Tibial nerve (tissue), 4 donors: ENCODE results near the gene PRDM11. TPM values are rescaled to one million over a fixed set of nuclear protein-coding genes. Genes with fewer than 3 reads are reported as not detected.

Source experiments
- DNase-seq, 2 donors: peaks; one replicate each; pipeline ENCODE4 v3.0.0-alpha.2; 2019; ENCODE audit warnings: low spot score in 2 of 2
- H3K27ac ChIP-seq, 4 donors: fragments of 200-600 bp; sonication (generic) in 3 of 4; one replicate each; pipeline ENCODE4 v1.5.1; 2017 to 2019; ENCODE audit warnings: mild to moderate bottlenecking in 1 of 4
- H3K27me3 ChIP-seq, 2 donors: fragments of 200-600 bp; sonication (generic) in 1 of 2; one replicate each; pipeline versions ENCODE4 v1.5.1 to v1.6.0; 2017 to 2019
- H3K36me3 ChIP-seq, 3 donors: fragments of 200-600 bp; sonication (generic); one replicate each; pipeline ENCODE4 v1.5.1; 2018 to 2019
- H3K4me1 ChIP-seq, 4 donors: fragments of 200-600 bp; sonication (generic) in 3 of 4; one replicate each; pipeline ENCODE4 v1.5.1; 2017 to 2019
- H3K4me3 ChIP-seq, 4 donors: fragments of 200-600 bp; sonication (generic) in 3 of 4; one replicate each; pipeline ENCODE4 v1.5.1; 2017 to 2019; ENCODE audit warnings: mild to moderate bottlenecking in 1 of 4, moderate library complexity in 1 of 4
- H3K9me3 ChIP-seq, 4 donors: fragments of 200-600 bp; sonication (generic) in 3 of 4; one replicate each; pipeline ENCODE4 v1.5.1; 2017 to 2019
- CTCF ChIP-seq, 5 experiments: fragments of 200-600 bp in 3 of 5; fragments of 450-650 bp in 2 of 5; sonication (generic) in 3 of 5; IDR thresholded peaks; one replicate each; pipeline ENCODE4 v1.5.1; 2016 to 2019; ENCODE audit warnings: antibody characterized with exemption in 5 of 5, mild to moderate bottlenecking in 3 of 5, moderate library complexity in 2 of 5
- EP300 ChIP-seq, 2 donors: sonication (generic); formaldehyde crosslinking; IDR thresholded peaks; one replicate each; pipeline ENCODE4 v1.6.1; 2017; ENCODE audit warnings: antibody characterized with exemption in 2 of 2, mild to moderate bottlenecking in 1 of 2
- POLR2A ChIP-seq, 2 donors: fragments of 450-650 bp; IDR thresholded peaks; one replicate each; pipeline ENCODE4 v1.6.1; 2017; ENCODE audit warnings: antibody characterized with exemption in 2 of 2, mild to moderate bottlenecking in 2 of 2, moderate library complexity in 2 of 2
- whole genome bisulfite sequencing, 2 donors: methylation state at CpG; one replicate each; pipeline ENCODE4 v1.1.5; 2018; 5-methylcytosine and 5-hydroxymethylcytosine counted together
- total RNA-seq, 4 donors: library from RNA; depleted of rRNA; stranded (reverse); fragments of >200 nt; gene quantifications; one replicate each; pipeline ENCODE4 v1.1.0, GENCODE V29; 2016

Gene PRDM11
- total RNA-seq, 4 donors from 2014 or later, result 17.5 to 26.1 (median 25.8) TPM

GRCh38 chr11:45258982-45259530, 112.6 kb downstream of the PRDM11 start:
- Histone ChIP-seq H3K4me1 (no peaks in the 10 kb centered on the region), H3K36me3 (no peaks in the 10 kb centered on the region), H3K9me3 (peaks cover 0 to under 1% (median 0%) of the 10 kb centered on the region in 4 donors), H3K27ac (no peak overlapping the region), H3K27me3 (peaks cover 0 to 11% of the 10 kb centered on the region in 2 donors), H3K4me3 (no peak overlapping the region)
- TF ChIP-seq EP300 (IDR thresholded peaks at IDR 0.05), result no peak
- TF ChIP-seq CTCF (IDR thresholded peaks at IDR 0.05), result no peak
- no peak for TF ChIP-seq POLR2A (IDR thresholded peaks at IDR 0.05)
- DNase-seq, result no peak
- 19 to 20% methylated on average over 4 of the region's 4 CpGs for WGBS, 2 donors

- Histone ChIP-seq H3K36me3 (no peaks in the 10 kb centered on the region), H3K4me3 (no peak overlapping the region), H3K27ac (no peak overlapping the region), H3K9me3 (peaks cover 0 to 6% (median 0%) of the 10 kb centered on the region in 4 donors), H3K27me3 (peaks cover 0 to 11% of the 10 kb centered on the region in 2 donors), H3K4me1 (no peaks in the 10 kb centered on the region)
- 79 to 87% methylated on average over 3 of the region's 3 CpGs for WGBS, 2 donors
- DNase-seq, result no peak
- TF ChIP-seq CTCF (IDR thresholded peaks at IDR 0.05) (no peak), EP300 (IDR thresholded peaks at IDR 0.05) (no peak), POLR2A (IDR thresholded peaks at IDR 0.05) (no peak)
These were observed 113.2 kb downstream of the PRDM11 start for GRCh38 chr11:45259592-45259991.

GRCh38 chr11:45260071-45260470, 113.6 kb downstream of the PRDM11 start:
- TF ChIP-seq CTCF (IDR thresholded peaks at IDR 0.05) (no peak), POLR2A (IDR thresholded peaks at IDR 0.05) (no peak), EP300 (IDR thresholded peaks at IDR 0.05) (no peak)
- Histone ChIP-seq H3K36me3 (no peaks in the 10 kb centered on the region), H3K4me1 (no peaks in the 10 kb centered on the region), H3K27me3 (peaks cover 0 to 13% of the 10 kb centered on the region in 2 donors), H3K27ac (no peak overlapping the region), H3K9me3 (peaks cover 0 to 6% (median 0%) of the 10 kb centered on the region in 4 donors), H3K4me3 (no peak overlapping the region)
- DNase-seq, result no peak

- no peak for TF ChIP-seq EP300 (IDR thresholded peaks at IDR 0.05)
- no peak for TF ChIP-seq CTCF (IDR thresholded peaks at IDR 0.05)
- no peak for TF ChIP-seq POLR2A (IDR thresholded peaks at IDR 0.05)
- no peak for DNase-seq
These were observed 116.5 kb downstream of the PRDM11 start for GRCh38 chr11:45262900-45263299.

GRCh38 chr11:45263773-45264172, 117.3 kb downstream of the PRDM11 start:
- DNase-seq, result no peak
- H3K4me3 ChIP-seq, result no peak overlapping the region
- TF ChIP-seq CTCF (IDR thresholded peaks at IDR 0.05), result no peak
- no peak for TF ChIP-seq EP300 (IDR thresholded peaks at IDR 0.05)
- no peak for TF ChIP-seq POLR2A (IDR thresholded peaks at IDR 0.05)
- no peaks in the 10 kb centered on the region for H3K4me1 ChIP-seq
- peaks cover 0 to 6% (median 0%) of the 10 kb centered on the region in 4 donors for H3K9me3 ChIP-seq
- no peak overlapping the region for H3K27ac ChIP-seq
- peaks cover 0 to 32% of the 10 kb centered on the region in 2 donors for H3K27me3 ChIP-seq
- 84 to 93% methylated on average over 3 of the region's 3 CpGs for WGBS, 2 donors
- H3K36me3 ChIP-seq, result no peaks in the 10 kb centered on the region

More at GRCh38 chr11:45262900-45263299, 116.5 kb downstream of the PRDM11 start:
- Histone ChIP-seq H3K27ac (no peak overlapping the region), H3K4me3 (no peak overlapping the region), H3K4me1 (no peaks in the 10 kb centered on the region), H3K36me3 (no peaks in the 10 kb centered on the region), H3K27me3 (peaks cover 0 to 23% of the 10 kb centered on the region in 2 donors), H3K9me3 (peaks cover 0 to 6% (median 0%) of the 10 kb centered on the region in 4 donors)
- 46 to 65% methylated on average over 4 of the region's 4 CpGs for WGBS, 2 donors
